ENCODE data around the gene OR10D3.
"Not testable (repeated sequence)": the region's sequence is repeated elsewhere in the genome, so short reads cannot be mapped to it uniquely, and the experiment has no call there.

The OR10D3 gene

GRCh38 chr11:124183068-124183467 is at the start of gene OR10D3:
OR10D3 (plus strand) TSS chr11:124183345; CDS start chr11:124185270, 1,925 bp downstream.
- DNase-seq (ENCODE audit: low spot score) = no peak

GRCh38 chr11:124143034-124143433 is 40.1 kb upstream of the OR10D3 start:
- DNase-seq (ENCODE audit: low spot score) = no peak

DNA sequence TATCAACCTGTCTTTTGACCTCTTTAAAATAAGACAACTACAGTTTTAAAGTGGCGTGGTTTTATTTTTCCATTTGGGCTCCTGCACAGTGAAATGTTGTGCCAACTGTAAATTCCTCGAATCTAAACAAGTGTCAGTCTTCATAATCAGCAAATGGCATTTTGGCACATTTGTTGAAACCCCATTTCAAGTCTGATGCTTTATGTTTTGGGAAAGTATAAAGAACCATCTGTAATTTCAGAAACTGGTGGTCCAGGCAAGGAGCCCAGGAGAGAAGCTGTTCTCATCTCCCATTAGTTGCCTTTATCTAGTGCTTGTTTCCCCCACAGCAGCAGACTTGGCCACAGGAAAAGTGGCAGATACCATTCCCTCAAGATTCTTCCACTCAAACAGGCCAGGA is 35.2 kb upstream of the OR10D3 start:
- DNase-seq (ENCODE audit: low spot score) = no peak

- DNase-seq (ENCODE audit: low spot score) = no peak
Measured at GRCh38 chr11:124150684-124151083, 32.5 kb upstream of the OR10D3 start.

DNA sequence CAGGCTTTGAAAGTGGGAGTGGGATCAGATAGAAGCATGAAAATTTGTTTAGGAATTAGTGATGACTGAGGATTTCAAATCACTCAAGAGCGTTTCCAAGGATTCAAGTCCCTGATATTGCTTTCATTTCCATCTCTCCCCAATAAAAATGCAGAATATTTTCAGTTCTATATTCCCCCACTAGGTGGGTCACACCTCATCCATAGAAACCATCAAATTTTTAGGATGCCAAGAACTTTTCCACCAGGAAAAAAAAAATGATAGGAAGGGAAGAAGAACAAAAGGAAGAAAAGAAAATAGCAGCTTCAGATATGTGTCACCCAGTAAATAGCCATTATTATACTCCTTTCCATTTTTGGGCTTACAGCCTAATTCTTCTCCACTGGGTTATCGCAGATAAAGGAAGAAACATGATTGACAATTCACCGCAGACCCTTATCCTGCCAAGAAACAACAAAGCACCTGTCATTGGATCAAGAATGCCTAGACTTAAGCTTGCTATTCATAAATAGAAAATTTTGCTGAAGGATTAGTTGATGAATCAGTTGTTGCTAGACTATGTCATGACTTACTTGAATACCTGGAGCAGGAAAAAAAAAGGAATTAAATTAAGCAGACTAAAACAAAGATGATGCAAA is 30.3 kb upstream of the OR10D3 start:
- no peak for DNase-seq (ENCODE audit: low spot score)

- DNase-seq (ENCODE audit: low spot score) = no peak
Measured at GRCh38 chr11:124153821-124154220, 29.3 kb upstream of the OR10D3 start.

DNA sequence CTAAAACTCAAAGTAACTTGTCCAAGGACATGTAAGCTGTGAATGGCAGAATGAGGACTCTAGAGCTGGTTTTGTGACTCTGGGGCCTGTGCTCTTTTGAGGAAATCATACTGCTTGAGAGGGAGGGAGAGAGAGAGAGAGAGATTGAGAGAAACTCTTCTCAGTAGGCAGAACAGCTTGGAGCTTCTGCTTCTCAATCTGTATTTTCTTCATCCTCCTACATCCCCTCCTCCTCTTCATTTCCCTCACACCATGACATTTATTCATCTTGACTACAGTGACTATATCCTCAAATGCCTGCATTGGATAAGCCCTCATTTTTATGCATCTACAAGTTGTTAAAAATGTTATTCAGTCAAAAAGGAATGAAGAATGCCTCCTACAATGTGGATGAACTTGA is 23.7 kb upstream of the OR10D3 start:
- DNase-seq (ENCODE audit: low spot score) = no peak

GRCh38 chr11:124160986-124161385 is 22.2 kb upstream of the OR10D3 start:
- no peak for DNase-seq (ENCODE audit: low spot score)

DNA sequence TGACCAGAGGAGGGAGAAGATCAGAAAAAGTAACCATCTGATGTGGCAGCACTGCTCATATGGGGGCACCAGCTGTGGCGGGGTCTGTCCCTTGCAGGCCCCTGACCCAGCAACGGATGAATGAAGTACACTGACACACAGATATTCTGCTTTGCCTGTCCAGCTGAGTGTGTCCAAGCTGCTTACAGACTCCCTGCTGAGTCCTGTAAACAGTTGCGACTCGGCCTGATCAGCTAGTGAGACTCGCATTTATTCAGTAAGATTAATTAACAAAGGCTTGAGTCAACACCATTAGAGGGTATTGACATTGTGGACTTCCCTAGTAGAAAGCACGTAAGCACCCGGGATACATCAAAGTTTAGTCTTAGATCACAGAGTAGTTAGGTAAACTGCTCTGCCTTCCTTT is 15.3 kb upstream of the OR10D3 start:
- no peak for DNase-seq (ENCODE audit: low spot score)

DNA sequence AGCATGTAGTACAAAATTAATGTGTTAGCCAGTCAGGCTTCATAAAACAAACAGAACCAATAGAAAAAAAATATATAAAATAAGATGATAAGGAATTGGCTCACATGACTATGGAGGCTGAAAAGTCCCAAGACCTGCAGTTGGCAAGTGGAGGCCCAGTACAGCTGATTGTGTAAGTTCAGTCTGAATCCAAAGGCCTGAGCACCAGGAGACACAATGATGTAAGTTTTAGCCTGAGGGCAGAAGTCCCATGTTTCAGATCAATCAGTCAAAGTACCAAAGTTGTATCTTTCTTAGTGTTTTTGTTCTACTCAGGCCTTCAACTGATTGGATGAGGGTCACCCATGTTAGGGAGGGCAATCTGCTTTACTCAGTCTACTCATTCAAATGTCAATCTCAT is 14.3 kb upstream of the OR10D3 start:
- DNase-seq (ENCODE audit: low spot score) = no peak

DNA sequence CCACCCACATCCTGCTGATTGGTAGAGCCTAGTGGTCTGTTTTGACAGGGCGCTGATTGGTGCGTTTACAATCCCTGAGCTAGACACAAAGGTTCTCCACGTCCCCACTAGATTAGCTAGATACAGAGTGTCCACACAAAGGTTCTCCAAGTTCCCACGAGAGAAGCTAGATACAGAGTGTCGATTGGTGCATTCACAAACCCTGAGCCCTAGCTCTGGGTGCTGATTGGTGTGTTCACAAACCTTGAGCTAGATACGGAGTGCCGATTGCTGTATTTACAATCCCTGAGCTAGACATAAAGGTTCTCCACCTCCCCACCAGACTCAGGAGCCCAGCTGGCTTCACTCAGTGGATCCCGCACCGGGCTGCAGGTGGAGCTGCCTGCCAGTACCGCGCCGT is 12.8 kb upstream of the OR10D3 start:
- DNase-seq (ENCODE audit: low spot score) = not testable (repeated sequence)

- no peak for DNase-seq (ENCODE audit: low spot score)
Measured at GRCh38 chr11:124170801-124171586, 12.2 kb upstream of the OR10D3 start.

- no peak for DNase-seq (ENCODE audit: low spot score)
Measured at GRCh38 chr11:124172101-124172500, 11.0 kb upstream of the OR10D3 start.

DNA sequence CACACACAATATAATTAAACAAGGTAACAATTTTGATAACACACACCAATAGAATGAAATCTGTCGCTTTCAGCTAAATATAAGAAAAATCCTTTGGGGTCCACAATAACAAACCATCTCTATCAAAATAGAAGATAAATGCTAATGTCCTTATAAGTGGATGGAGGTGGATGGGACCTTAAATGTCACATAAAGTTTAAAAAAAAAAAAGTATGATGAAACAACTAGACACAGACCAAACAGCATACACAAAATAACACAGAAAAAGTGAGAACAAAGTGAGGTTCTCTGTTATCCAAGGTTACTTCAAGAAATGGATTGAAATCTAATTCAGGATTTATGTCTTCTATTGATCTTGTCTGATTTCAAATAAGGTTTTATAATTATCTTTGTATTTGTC is 10.5 kb upstream of the OR10D3 start:
- DNase-seq (ENCODE audit: low spot score) = no peak

DNA sequence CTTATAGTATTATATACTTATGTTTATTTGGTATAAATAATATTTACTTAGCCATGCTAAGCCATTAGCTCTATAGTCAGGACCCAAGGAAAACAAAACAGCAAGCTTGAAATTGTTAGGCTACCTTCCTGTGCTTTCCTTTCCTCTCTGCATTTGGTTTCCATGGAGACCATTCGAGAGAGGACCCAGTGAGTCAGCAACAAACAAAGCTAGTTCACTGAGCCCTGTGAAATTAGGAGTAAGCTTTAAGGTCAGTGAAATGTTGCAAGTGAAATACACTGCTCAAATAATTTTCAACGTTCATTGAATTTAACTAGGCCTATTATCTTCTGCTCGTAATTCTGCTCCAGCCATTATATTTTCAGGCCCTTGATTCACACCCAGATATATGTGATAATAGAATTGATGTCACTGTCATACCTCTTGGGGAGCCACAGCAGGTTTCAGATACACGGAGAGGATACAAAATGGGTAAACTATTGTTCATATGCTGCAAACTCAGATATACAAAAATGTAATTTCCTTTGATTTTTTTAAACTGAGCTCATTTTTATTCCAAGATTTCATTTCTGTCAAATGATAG is 9.1 kb upstream of the OR10D3 start:
- DNase-seq (ENCODE audit: low spot score) = peak; percentile 26

- DNase-seq (ENCODE audit: low spot score) = no peak
Measured at GRCh38 chr11:124176925-124177715, 6.0 kb upstream of the OR10D3 start.

DNA sequence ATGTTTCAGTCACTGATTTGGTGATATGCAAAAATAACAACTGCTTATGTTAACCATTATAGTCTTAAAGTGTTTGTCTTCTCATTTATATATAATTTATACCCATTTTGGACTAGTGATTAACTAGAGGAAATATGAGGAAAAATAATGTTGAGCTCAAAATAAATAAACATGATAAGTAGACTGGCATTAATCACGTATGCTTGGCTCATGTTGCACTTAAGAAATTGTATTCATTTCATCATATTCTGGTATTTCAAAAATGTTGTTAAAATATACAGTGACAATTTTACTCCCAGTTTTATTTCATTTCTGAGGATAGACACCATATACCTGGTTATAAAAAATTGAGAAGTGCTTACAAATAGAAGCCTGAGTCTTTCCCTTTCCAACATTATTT is 3.8 kb upstream of the OR10D3 start:
- no peak for DNase-seq (ENCODE audit: low spot score)

- DNase-seq (ENCODE audit: low spot score) = no peak
Measured at GRCh38 chr11:124190298-124191139, 7.4 kb downstream of the OR10D3 start.

- no peak for DNase-seq (ENCODE audit: low spot score)
Measured at GRCh38 chr11:124193221-124194010, 10.3 kb downstream of the OR10D3 start.

DNA sequence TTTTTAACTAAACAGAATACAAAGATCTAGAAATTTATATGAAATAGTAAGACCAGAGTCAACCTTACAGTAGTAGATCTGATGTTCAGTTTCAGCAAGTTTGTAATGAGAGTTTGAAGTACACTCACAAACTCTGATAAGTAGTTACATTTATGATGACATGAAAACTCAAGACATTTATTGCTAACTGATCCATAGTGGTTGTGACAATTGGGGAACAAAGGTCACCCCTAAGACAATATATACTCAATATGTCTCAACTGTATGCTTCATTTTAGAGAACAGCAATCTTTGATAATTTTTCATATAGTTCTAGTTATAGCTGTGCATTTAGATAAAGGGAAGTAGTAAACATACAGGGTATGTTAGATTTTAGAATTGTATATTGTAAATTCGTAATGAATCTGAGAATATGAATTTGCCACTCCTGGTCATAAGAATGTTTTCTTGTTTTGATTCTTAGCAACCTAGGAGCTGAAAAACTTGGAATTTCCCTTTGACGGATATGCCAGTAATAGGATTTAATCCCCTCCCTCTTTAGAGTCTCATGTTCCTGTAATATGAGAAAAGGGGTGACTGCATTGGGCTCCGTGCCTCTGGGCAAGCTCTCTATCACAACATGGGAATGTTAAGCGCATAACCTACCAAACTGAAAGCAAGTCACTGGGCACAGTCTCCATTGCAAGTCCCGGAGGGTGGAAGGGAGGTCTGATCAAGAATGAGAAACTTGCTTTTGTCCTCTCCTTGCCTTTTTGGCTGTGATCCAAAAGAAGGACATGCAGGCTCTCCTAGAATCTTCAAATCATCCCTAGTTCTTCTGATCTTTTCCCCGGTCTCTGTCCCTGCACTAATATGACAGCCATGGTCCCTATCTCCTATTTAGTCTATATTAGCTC is 11.4 kb downstream of the OR10D3 start:
- no peak for DNase-seq (ENCODE audit: low spot score)

Data from SW480 (cell line).